Measurements from ENCODE around the gene MAP4K1.
A peak's percentile ranks its signal among the peaks of the same experiment; 100 is the strongest.
"Not testable (repeated sequence)": the region's sequence is repeated elsewhere in the genome, so short reads cannot be mapped to it uniquely, and the experiment has no call there.

MAP4K1 gene

GRCh38 chr19:38650911-38651584 is 33.3 kb upstream of the MAP4K1 start:
- DNase-seq, result no peak

GRCh38 chr19:38650172-38650775 is 32.5 kb upstream of the MAP4K1 start:
- DNase-seq, result no peak

- DNase-seq, result no peak
Measured at GRCh38 chr19:38649305-38650171, 31.8 kb upstream of the MAP4K1 start.

GRCh38 chr19:38648769-38649304 is 31.1 kb upstream of the MAP4K1 start:
- peak; percentile 26 for DNase-seq

- DNase-seq, result peak; percentile 54
Measured at GRCh38 chr19:38647966-38648768, 30.4 kb upstream of the MAP4K1 start.

- DNase-seq, result peak; percentile 99
Measured at GRCh38 chr19:38647368-38647965, 29.7 kb upstream of the MAP4K1 start, which contains the start of gene ACTN4. Gene ACTN4 (plus strand): TSS chr19:38647649. CDS start chr19:38647746, 97 bp downstream.

- DNase-seq, result no peak
Measured at GRCh38 chr19:38644719-38645118, 27.0 kb upstream of the MAP4K1 start.

- no peak for DNase-seq
Measured at GRCh38 chr19:38642176-38642575, 24.4 kb upstream of the MAP4K1 start.

GRCh38 chr19:38640368-38640767 is 22.6 kb upstream of the MAP4K1 start:
- no peak for DNase-seq

GRCh38 chr19:38639679-38640078 is 21.9 kb upstream of the MAP4K1 start:
- no peak for DNase-seq

- DNase-seq, result no peak
Measured at GRCh38 chr19:38638461-38638860, 20.7 kb upstream of the MAP4K1 start.

- no peak for DNase-seq
Measured at GRCh38 chr19:38635483-38636399, 18.0 kb upstream of the MAP4K1 start.

- peak; percentile 86 for DNase-seq
Measured at GRCh38 chr19:38634757-38635482, 17.2 kb upstream of the MAP4K1 start.

- no peak for DNase-seq
Measured at GRCh38 chr19:38632476-38633213, 14.9 kb upstream of the MAP4K1 start.

- not testable (repeated sequence) for DNase-seq
Measured at GRCh38 chr19:38631811-38632475, 14.2 kb upstream of the MAP4K1 start.

- not testable (repeated sequence) for DNase-seq
Measured at GRCh38 chr19:38631301-38631700, 13.5 kb upstream of the MAP4K1 start.

- no peak for DNase-seq
Measured at GRCh38 chr19:38629568-38629967, 11.8 kb upstream of the MAP4K1 start.

GRCh38 chr19:38626401-38626800 is 8.6 kb upstream of the MAP4K1 start:
- DNase-seq, result no peak

- DNase-seq, result no peak
Measured at GRCh38 chr19:38624822-38625221, 7.1 kb upstream of the MAP4K1 start.
